HTR-8/SVneo (cell line): Measurements from ENCODE around the gene CAPZB.

Experiments
- DNase-seq: peaks from one replicate; pipeline ENCODE4 v3.0.0; 2011; ENCODE audit warnings: low spot score, mixed read lengths; ENCODE audit not compliant: insufficient read length
- FAIRE-seq: peaks from 2 replicates; lab custom pipeline; 2011; peaks lifted over from hg19 to GRCh38; lab: Jason Lieb, UNC

CAPZB gene

GRCh38 chr1:19323987-19324664 is 161.2 kb downstream of the CAPZB start:
- FAIRE-seq (no peak), DNase-seq (no peak)

GRCh38 chr1:19322481-19322880 is 162.9 kb downstream of the CAPZB start:
- no peak for FAIRE-seq
- DNase-seq, result no peak

- no peak for DNase-seq
- no peak for FAIRE-seq
These were observed 164.3 kb downstream of the CAPZB start for GRCh38 chr1:19321071-19321470.

- DNase-seq (no peak), FAIRE-seq (no peak)
These were observed 166.1 kb downstream of the CAPZB start for GRCh38 chr1:19319196-19319595.

- FAIRE-seq, result no peak
- DNase-seq, result no peak
These were observed 168.0 kb downstream of the CAPZB start for GRCh38 chr1:19317126-19317910.

GRCh38 chr1:19315378-19316198 is 169.8 kb downstream of the CAPZB start:
- FAIRE-seq, result no peak
- DNase-seq, result no peak

GRCh38 chr1:19313961-19314882 is 171.1 kb downstream of the CAPZB start:
- FAIRE-seq (no peak), DNase-seq (no peak)

GRCh38 chr1:19313636-19313959 is 171.7 kb downstream of the CAPZB start:
- FAIRE-seq, result no peak
- no peak for DNase-seq

GRCh38 chr1:19312782-19313635 is 172.3 kb downstream of the CAPZB start:
- DNase-seq, result no peak
- FAIRE-seq, result no peak

- peak; percentile 90 for FAIRE-seq
- DNase-seq, result peak; percentile 93
These were observed 173.2 kb downstream of the CAPZB start, which contains the start of the genes AKR7A2 and SLC66A1 for GRCh38 chr1:19311931-19312781. Gene AKR7A2, minus strand, starts transcription at chr1:19312144. Its CDS starts 20 bp downstream, at chr1:19312124. Gene SLC66A1, plus strand, starts transcription at chr1:19312326. Its CDS starts 5,352 bp downstream, at chr1:19317678.

GRCh38 chr1:19311503-19311930 is 173.8 kb downstream of the CAPZB start:
- DNase-seq (peak; percentile 20), FAIRE-seq (no peak)

GRCh38 chr1:19310720-19311502 is 174.4 kb downstream of the CAPZB start:
- DNase-seq (no peak), FAIRE-seq (no peak)

- FAIRE-seq (no peak), DNase-seq (no peak)
These were observed 175.3 kb downstream of the CAPZB start for GRCh38 chr1:19310061-19310460.

GRCh38 chr1:19309123-19309813 is 176.1 kb downstream of the CAPZB start:
- no peak for FAIRE-seq

GRCh38 chr1:19308509-19308907 is 176.8 kb downstream of the CAPZB start:
- DNase-seq (no peak), FAIRE-seq (no peak)

More at GRCh38 chr1:19309123-19309813, 176.1 kb downstream of the CAPZB start:
- no peak for DNase-seq

GRCh38 chr1:19307794-19308508 is 177.4 kb downstream of the CAPZB start:
- FAIRE-seq, result no peak
- no peak for DNase-seq
